GM23338 (cell line): Measurements from ENCODE around the gene PDE4D. TPM values are rescaled to one million over a fixed set of nuclear protein-coding genes. Genes with fewer than 3 reads are reported as not detected.

Experiments
- ATAC-seq: fragments of 200-7000 bp; cut with Tn5 transposase; 3 replicates; pipeline ENCODE4 v1.9.1; 2020
- DNase-seq: peaks from one replicate; pipeline ENCODE4 v3.0.0-alpha.2; 2015; ENCODE audit warnings: low spot score
- H2AFZ ChIP-seq: fragments of 200-600 bp; sonication (generic); 2 replicates; pipeline ENCODE4 v1.8.0; 2016; ENCODE audit warnings: antibody characterized with exemption, mild to moderate bottlenecking, moderate library complexity
- H3F3A ChIP-seq: fragments of 200-600 bp; sonication (generic); replicated peaks from 2 replicates; pipeline ENCODE4 v1.8.0; 2017; ENCODE audit warnings: antibody characterized with exemption, mixed run types, low read depth
- H3K27ac ChIP-seq: fragments of 200-600 bp; sonication (generic); 2 replicates; pipeline ENCODE4 v1.6.1; 2016; ENCODE audit warnings: low read depth
- H3K27me3 ChIP-seq: fragments of 200-600 bp; sonication (generic); 2 replicates; pipeline ENCODE4 v1.8.0; 2016; ENCODE audit warnings: mild to moderate bottlenecking, mixed run types, moderate library complexity; ENCODE audit not compliant: insufficient read depth
- H3K36me3 ChIP-seq: fragments of 200-600 bp; sonication (generic); 2 replicates; pipeline ENCODE4 v1.8.0; 2016; ENCODE audit warnings: mild to moderate bottlenecking; ENCODE audit not compliant: insufficient read depth
- H3K4me1 ChIP-seq: fragments of 200-600 bp; sonication (generic); 2 replicates; pipeline ENCODE4 v1.8.0; 2016; ENCODE audit warnings: mild to moderate bottlenecking, moderate library complexity; ENCODE audit not compliant: insufficient read depth
- H3K4me2 ChIP-seq: fragments of 200-600 bp; sonication (generic); 2 replicates; pipeline ENCODE4 v1.7.1; 2017; ENCODE audit warnings: mixed run types
- H3K4me3 ChIP-seq: fragments of 200-600 bp; sonication (generic); 2 replicates; pipeline ENCODE4 v1.6.1; 2016; ENCODE audit warnings: mixed run types
- H3K79me2 ChIP-seq: fragments of 200-600 bp; sonication (generic); replicated peaks from 2 replicates; pipeline ENCODE4 v1.8.0; 2017; ENCODE audit warnings: mild to moderate bottlenecking; ENCODE audit not compliant: insufficient read depth
- H3K9me2 ChIP-seq: fragments of 200-600 bp; sonication (generic); 2 replicates; pipeline ENCODE4 v1.8.0; 2017; ENCODE audit not compliant: insufficient read depth
- H4K20me1 ChIP-seq: fragments of 200-600 bp; sonication (generic); replicated peaks from 2 replicates; pipeline ENCODE4 v1.8.0; 2017; ENCODE audit warnings: mild to moderate bottlenecking; ENCODE audit not compliant: insufficient read depth
- H3K27ac Mint-ChIP-seq: 2 replicates; pipeline ENCODE4 v1.8.0; 2020; ENCODE audit warnings: inconsistent platforms, mild to moderate bottlenecking, moderate library complexity, mixed read lengths
- H3K27me3 Mint-ChIP-seq: 3 replicates; pipeline ENCODE4 v1.8.0; 2022; ENCODE audit warnings: low read depth, mild to moderate bottlenecking, moderate library complexity, mixed read lengths, inconsistent platforms; ENCODE audit not compliant: insufficient read depth, poor library complexity
- H3K36me3 Mint-ChIP-seq: 3 replicates; pipeline ENCODE4 v1.8.0; 2021; ENCODE audit warnings: low read depth, mild to moderate bottlenecking, inconsistent platforms, moderate library complexity, mixed read lengths
- H3K4me1 Mint-ChIP-seq: 3 replicates; pipeline ENCODE4 v1.8.0; 2020; ENCODE audit warnings: mild to moderate bottlenecking, inconsistent platforms, mixed read lengths
- H3K4me3 Mint-ChIP-seq: 3 replicates; pipeline ENCODE4 v1.8.0; 2021; ENCODE audit warnings: moderate library complexity, mild to moderate bottlenecking, inconsistent platforms, mixed read lengths
- H3K9me3 Mint-ChIP-seq: 3 replicates; pipeline ENCODE4 v1.8.0; 2020; ENCODE audit warnings: moderate library complexity, mild to moderate bottlenecking, inconsistent platforms, mixed read lengths
- CTCF ChIP-seq, 2 experiments: fragments of 200-600 bp in 1 of 2; sonication (generic) in 1 of 2; conservative IDR thresholded peaks; 2 replicates each; pipeline versions ENCODE4 v1.5.1 to v1.6.1; 2016 to 2017; ENCODE audit warnings: antibody characterized with exemption in 2 of 2, low read depth in 2 of 2, mild to moderate bottlenecking in 2 of 2, moderate library complexity in 1 of 2
- EZH2phosphoT487 ChIP-seq: fragments of 200-600 bp; sonication (generic); IDR thresholded peaks from one replicate; pipeline ENCODE4 v1.8.1; 2018; ENCODE audit warnings: antibody characterized with exemption; ENCODE audit not compliant: unreplicated experiment
- JUNB ChIP-seq: IDR thresholded peaks from one replicate; pipeline ENCODE4 v1.6.1; 2016; ENCODE audit warnings: antibody characterized with exemption; ENCODE audit not compliant: unreplicated experiment
- NANOG ChIP-seq: IDR thresholded peaks from 2 replicates; pipeline ENCODE4 v1.6.1; 2016; ENCODE audit warnings: antibody characterized with exemption, borderline replicate concordance
- POLR2AphosphoS5 ChIP-seq: IDR thresholded peaks from 2 replicates; pipeline ENCODE4 v1.6.1; 2016; ENCODE audit warnings: antibody characterized with exemption, low read depth
- STAT1 ChIP-seq: IDR thresholded peaks from one replicate; pipeline ENCODE4 v1.6.1; 2016; ENCODE audit warnings: antibody characterized with exemption; ENCODE audit not compliant: unreplicated experiment
- ZNF114 ChIP-seq: fragments of 250-450 bp; sonication (Bioruptor Pico); IDR thresholded peaks from 2 replicates; pipeline ENCODE4 v1.5.0; 2020; ENCODE audit warnings: mild to moderate bottlenecking, moderate library complexity
- ZNF331 ChIP-seq: fragments of 250-450 bp; sonication (Bioruptor Pico); IDR thresholded peaks from 2 replicates; pipeline ENCODE4 v1.5.0; 2020; ENCODE audit warnings: low read depth, mild to moderate bottlenecking, moderate library complexity
- polyA plus RNA-seq: library from polyadenylated mRNA; unstranded; fragments of >200 nt; fragmentation: Nextera tagmentation; extraction: Ambion mirVana; gene quantifications from 2 replicates; pipeline ENCODE4 v1.2.1, GENCODE V29; 2016
- total RNA-seq: library from RNA; depleted of rRNA; stranded (reverse); fragments of >200 nt; shearing (Covaris generic); gene quantifications from 2 replicates; pipeline ENCODE4 v1.2.3, GENCODE V29; 2014
- TF ChIP-seq, protein P1 (sequence below): fragments of 250-450 bp; sonication (Bioruptor Pico); IDR thresholded peaks from 2 replicates; pipeline ENCODE4 v1.5.0; 2020; ENCODE audit warnings: mild to moderate bottlenecking, moderate library complexity
- TF ChIP-seq, protein P2 (sequence below): IDR thresholded peaks from one replicate; pipeline ENCODE4 v1.6.1; 2018; ENCODE audit warnings: antibody characterized with exemption; ENCODE audit not compliant: unreplicated experiment
- TF ChIP-seq, protein P3 (sequence below): IDR thresholded peaks from 2 replicates; pipeline ENCODE4 v1.6.1; 2016; ENCODE audit warnings: antibody characterized with exemption

PDE4D gene
- total and polyA plus RNA-seq, 2 experiments from 2014 or later, result 2.1 to 4.7 TPM

GRCh38 chr5:59773294-59773693 lies 120.2 kb downstream of the PDE4D start:
- Mint-ChIP-seq H3K27ac (no peak overlapping the region), H3K9me3 (no peaks in the 10 kb centered on the region), H3K27me3 (peaks cover 8% of the 10 kb centered on the region), H3K36me3 (no peaks in the 10 kb centered on the region), H3K4me1 (peaks cover 23% of the 10 kb centered on the region), H3K4me3 (no peak overlapping the region)
- Histone ChIP-seq H3K4me2 (no peak overlapping the region), H3F3A (no peaks in the 10 kb centered on the region), H3K4me1 (peaks cover 17% of the 10 kb centered on the region), H3K27me3 (peaks cover 17% of the 10 kb centered on the region), H3K9me2 (no peaks in the 10 kb centered on the region), H4K20me1 (no peaks in the 10 kb centered on the region), H2AFZ (no peak overlapping the region), H3K4me3 (no peak overlapping the region), H3K27ac (no peak overlapping the region), H3K79me2 (no peaks in the 10 kb centered on the region), H3K36me3 (no peaks in the 10 kb centered on the region)
- ATAC-seq, result no peak
- TF ChIP-seq ZNF114 (CRISPR knock-in tag) (no peak), JUNB (no peak), CTCF (conservative IDR thresholded peaks at IDR 0.05; ENCODE audit: low read depth in 2 of 2) (no peak), STAT1 (no peak), POLR2AphosphoS5 (no peak), EZH2phosphoT487 (no peak), NANOG (no peak), ZNF331 (CRISPR knock-in tag) (no peak)
- TF ChIP-seq, protein P1, sequence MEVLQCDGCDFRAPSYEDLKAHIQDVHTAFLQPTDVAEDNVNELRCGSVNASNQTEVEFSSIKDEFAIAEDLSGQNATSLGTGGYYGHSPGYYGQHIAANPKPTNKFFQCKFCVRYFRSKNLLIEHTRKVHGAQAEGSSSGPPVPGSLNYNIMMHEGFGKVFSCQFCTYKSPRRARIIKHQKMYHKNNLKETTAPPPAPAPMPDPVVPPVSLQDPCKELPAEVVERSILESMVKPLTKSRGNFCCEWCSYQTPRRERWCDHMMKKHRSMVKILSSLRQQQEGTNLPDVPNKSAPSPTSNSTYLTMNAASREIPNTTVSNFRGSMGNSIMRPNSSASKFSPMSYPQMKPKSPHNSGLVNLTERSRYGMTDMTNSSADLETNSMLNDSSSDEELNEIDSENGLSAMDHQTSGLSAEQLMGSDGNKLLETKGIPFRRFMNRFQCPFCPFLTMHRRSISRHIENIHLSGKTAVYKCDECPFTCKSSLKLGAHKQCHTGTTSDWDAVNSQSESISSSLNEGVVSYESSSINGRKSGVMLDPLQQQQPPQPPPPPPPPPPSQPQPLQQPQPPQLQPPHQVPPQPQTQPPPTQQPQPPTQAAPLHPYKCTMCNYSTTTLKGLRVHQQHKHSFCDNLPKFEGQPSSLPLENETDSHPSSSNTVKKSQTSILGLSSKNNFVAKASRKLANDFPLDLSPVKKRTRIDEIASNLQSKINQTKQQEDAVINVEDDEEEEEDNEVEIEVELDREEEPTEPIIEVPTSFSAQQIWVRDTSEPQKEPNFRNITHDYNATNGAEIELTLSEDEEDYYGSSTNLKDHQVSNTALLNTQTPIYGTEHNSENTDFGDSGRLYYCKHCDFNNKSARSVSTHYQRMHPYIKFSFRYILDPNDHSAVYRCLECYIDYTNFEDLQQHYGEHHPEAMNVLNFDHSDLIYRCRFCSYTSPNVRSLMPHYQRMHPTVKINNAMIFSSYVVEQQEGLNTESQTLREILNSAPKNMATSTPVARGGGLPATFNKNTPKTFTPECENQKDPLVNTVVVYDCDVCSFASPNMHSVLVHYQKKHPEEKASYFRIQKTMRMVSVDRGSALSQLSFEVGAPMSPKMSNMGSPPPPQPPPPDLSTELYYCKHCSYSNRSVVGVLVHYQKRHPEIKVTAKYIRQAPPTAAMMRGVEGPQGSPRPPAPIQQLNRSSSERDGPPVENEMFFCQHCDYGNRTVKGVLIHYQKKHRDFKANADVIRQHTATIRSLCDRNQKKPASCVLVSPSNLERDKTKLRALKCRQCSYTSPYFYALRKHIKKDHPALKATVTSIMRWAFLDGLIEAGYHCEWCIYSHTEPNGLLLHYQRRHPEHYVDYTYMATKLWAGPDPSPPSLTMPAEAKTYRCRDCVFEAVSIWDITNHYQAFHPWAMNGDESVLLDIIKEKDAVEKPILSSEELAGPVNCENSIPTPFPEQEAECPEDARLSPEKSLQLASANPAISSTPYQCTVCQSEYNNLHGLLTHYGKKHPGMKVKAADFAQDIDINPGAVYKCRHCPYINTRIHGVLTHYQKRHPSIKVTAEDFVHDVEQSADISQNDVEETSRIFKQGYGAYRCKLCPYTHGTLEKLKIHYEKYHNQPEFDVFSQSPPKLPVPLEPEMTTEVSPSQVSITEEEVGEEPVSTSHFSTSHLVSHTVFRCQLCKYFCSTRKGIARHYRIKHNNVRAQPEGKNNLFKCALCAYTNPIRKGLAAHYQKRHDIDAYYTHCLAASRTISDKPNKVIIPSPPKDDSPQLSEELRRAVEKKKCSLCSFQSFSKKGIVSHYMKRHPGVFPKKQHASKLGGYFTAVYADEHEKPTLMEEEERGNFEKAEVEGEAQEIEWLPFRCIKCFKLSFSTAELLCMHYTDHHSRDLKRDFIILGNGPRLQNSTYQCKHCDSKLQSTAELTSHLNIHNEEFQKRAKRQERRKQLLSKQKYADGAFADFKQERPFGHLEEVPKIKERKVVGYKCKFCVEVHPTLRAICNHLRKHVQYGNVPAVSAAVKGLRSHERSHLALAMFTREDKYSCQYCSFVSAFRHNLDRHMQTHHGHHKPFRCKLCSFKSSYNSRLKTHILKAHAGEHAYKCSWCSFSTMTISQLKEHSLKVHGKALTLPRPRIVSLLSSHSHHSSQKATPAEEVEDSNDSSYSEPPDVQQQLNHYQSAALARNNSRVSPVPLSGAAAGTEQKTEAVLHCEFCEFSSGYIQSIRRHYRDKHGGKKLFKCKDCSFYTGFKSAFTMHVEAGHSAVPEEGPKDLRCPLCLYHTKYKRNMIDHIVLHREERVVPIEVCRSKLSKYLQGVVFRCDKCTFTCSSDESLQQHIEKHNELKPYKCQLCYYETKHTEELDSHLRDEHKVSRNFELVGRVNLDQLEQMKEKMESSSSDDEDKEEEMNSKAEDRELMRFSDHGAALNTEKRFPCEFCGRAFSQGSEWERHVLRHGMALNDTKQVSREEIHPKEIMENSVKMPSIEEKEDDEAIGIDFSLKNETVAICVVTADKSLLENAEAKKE (CRISPR knock-in tag), result no peak
- TF ChIP-seq, protein P2, sequence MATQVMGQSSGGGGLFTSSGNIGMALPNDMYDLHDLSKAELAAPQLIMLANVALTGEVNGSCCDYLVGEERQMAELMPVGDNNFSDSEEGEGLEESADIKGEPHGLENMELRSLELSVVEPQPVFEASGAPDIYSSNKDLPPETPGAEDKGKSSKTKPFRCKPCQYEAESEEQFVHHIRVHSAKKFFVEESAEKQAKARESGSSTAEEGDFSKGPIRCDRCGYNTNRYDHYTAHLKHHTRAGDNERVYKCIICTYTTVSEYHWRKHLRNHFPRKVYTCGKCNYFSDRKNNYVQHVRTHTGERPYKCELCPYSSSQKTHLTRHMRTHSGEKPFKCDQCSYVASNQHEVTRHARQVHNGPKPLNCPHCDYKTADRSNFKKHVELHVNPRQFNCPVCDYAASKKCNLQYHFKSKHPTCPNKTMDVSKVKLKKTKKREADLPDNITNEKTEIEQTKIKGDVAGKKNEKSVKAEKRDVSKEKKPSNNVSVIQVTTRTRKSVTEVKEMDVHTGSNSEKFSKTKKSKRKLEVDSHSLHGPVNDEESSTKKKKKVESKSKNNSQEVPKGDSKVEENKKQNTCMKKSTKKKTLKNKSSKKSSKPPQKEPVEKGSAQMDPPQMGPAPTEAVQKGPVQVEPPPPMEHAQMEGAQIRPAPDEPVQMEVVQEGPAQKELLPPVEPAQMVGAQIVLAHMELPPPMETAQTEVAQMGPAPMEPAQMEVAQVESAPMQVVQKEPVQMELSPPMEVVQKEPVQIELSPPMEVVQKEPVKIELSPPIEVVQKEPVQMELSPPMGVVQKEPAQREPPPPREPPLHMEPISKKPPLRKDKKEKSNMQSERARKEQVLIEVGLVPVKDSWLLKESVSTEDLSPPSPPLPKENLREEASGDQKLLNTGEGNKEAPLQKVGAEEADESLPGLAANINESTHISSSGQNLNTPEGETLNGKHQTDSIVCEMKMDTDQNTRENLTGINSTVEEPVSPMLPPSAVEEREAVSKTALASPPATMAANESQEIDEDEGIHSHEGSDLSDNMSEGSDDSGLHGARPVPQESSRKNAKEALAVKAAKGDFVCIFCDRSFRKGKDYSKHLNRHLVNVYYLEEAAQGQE, result no peak
- TF ChIP-seq, protein P3, sequence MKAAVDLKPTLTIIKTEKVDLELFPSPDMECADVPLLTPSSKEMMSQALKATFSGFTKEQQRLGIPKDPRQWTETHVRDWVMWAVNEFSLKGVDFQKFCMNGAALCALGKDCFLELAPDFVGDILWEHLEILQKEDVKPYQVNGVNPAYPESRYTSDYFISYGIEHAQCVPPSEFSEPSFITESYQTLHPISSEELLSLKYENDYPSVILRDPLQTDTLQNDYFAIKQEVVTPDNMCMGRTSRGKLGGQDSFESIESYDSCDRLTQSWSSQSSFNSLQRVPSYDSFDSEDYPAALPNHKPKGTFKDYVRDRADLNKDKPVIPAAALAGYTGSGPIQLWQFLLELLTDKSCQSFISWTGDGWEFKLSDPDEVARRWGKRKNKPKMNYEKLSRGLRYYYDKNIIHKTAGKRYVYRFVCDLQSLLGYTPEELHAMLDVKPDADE, result no peak
- DNase-seq, result no peak
